HFFc6 (cell line): ENCODE results near the gene EPB41L2. TPM values are rescaled to one million over a fixed set of nuclear protein-coding genes. Genes with fewer than 3 reads are reported as not detected.
"Not testable (repeated sequence)": the region's sequence is repeated elsewhere in the genome, so short reads cannot be mapped to it uniquely, and the experiment has no call there.

Experiments
- DNase-seq: peaks from one replicate; pipeline ENCODE4 v3.0.0-alpha.2; 2018
- H3K27ac Mint-ChIP-seq: 2 replicates; pipeline ENCODE4 v1.8.0; 2020; ENCODE audit warnings: mild to moderate bottlenecking, mixed read lengths
- H3K27me3 Mint-ChIP-seq: 2 replicates; pipeline ENCODE4 v1.8.0; 2021; ENCODE audit warnings: mild to moderate bottlenecking, moderate library complexity, mixed read lengths; ENCODE audit not compliant: insufficient read depth
- H3K36me3 Mint-ChIP-seq: 2 replicates; pipeline ENCODE4 v1.8.0; 2021; ENCODE audit warnings: low read depth, mixed read lengths
- H3K4me1 Mint-ChIP-seq: 2 replicates; pipeline ENCODE4 v1.8.0; 2020; ENCODE audit warnings: low read depth, mixed read lengths
- H3K4me3 Mint-ChIP-seq: 2 replicates; pipeline ENCODE4 v1.8.0; 2020; ENCODE audit warnings: mild to moderate bottlenecking, moderate library complexity, mixed read lengths
- H3K9me3 Mint-ChIP-seq: 2 replicates; pipeline ENCODE4 v1.8.0; 2020; ENCODE audit warnings: mild to moderate bottlenecking, mixed read lengths
- total RNA-seq, 6 experiments: library from RNA; stranded (reverse); fragmentation: NEBNext Ultra II Directional; extraction: Animal tissue kit (Norgen Biotek cat#: 25700); gene quantifications; 2 replicates in 1 of 6; 3 replicates in 5 of 6; pipeline ENCODE4 v1.2.3, GENCODE V29; 2021
- TF ChIP-seq, protein P1 (sequence below): fragments of 200-600 bp; sonication (generic); IDR thresholded peaks from 2 replicates; pipeline ENCODE4 v1.5.0; 2021; ENCODE audit warnings: antibody characterized with exemption, mild to moderate bottlenecking

The EPB41L2 gene
- total RNA-seq, 6 experiments from 2014 or later = 39.3 to 73.8 (median 60.7) TPM

DNA sequence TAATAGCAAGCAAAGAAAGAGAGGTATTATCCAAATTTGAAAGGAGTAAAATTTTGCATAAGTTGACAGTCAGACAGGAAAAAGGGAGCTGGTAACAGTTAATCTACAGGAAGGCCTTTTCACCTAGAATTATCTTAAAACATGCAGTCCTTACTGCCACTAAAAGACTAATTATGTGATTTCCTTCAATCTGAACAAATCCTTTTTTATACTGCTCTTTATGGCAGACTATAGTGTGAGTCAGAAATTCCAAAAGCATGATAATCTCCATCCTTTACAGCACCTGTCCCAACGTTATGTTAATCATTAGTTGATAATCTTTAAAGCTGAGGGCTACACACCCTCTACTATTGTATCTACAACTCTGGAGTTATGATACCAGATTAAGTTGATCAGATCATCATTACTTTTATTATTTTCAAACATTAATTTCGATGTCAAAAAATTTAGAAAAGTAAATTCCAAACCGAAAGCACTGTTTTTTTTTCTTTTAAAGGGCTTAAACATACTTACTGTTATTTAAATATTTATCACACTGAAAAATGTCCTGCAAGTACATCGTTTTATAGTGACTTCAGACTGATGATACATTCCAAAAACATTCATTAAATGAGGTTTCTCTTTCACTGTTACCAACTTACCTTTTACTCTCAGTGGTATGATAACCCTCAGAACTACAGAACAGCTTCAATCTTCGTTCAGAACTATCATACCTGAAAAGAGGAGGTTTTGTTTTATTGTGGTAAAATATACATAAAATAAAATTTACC is 39.1 kb upstream of the EPB41L2 start:
- peak; percentile 5 for DNase-seq
- Mint-ChIP-seq H3K9me3 (peaks cover 6% of the 10 kb centered on the region; the same call in 1 of the 2 replicates), H3K4me1 (peaks cover 31% of the 10 kb centered on the region), H3K27ac (no peak overlapping the region), H3K4me3 (peak overlapping the region; percentile 37; the same call in 1 of the 2 replicates), H3K36me3 (no peaks in the 10 kb centered on the region), H3K27me3 (no peaks in the 10 kb centered on the region; the same call in none of the 2 replicates)
- TF ChIP-seq, protein P1, sequence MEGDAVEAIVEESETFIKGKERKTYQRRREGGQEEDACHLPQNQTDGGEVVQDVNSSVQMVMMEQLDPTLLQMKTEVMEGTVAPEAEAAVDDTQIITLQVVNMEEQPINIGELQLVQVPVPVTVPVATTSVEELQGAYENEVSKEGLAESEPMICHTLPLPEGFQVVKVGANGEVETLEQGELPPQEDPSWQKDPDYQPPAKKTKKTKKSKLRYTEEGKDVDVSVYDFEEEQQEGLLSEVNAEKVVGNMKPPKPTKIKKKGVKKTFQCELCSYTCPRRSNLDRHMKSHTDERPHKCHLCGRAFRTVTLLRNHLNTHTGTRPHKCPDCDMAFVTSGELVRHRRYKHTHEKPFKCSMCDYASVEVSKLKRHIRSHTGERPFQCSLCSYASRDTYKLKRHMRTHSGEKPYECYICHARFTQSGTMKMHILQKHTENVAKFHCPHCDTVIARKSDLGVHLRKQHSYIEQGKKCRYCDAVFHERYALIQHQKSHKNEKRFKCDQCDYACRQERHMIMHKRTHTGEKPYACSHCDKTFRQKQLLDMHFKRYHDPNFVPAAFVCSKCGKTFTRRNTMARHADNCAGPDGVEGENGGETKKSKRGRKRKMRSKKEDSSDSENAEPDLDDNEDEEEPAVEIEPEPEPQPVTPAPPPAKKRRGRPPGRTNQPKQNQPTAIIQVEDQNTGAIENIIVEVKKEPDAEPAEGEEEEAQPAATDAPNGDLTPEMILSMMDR = no peak

DNA sequence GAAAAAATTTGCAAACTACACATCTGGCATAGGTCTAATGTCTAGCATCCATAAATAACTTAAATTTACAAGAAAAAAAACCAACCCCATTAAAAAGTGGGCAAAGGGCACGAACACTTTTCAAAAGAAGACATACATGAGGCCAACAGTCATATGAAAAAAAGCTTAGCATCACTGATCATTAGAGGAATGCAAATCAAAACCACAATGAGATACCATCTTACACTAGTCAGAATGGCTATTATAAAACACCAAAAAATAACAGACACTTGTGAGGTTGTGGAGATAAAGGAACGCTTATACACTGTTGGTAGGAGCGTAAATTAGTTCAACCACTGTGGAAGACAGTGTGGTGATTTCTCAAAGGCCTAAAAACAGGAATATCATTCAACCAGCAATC is 33.7 kb upstream of the EPB41L2 start:
- Mint-ChIP-seq H3K4me1 (peaks cover 10% of the 10 kb centered on the region), H3K27ac (no peak overlapping the region), H3K9me3 (peaks cover 20% of the 10 kb centered on the region), H3K36me3 (peaks cover under 1% of the 10 kb centered on the region; the same call in 1 of the 2 replicates), H3K4me3 (no peak overlapping the region), H3K27me3 (peaks cover 8% of the 10 kb centered on the region)
- TF ChIP-seq, protein P1 = no peak
- no peak for DNase-seq

DNA sequence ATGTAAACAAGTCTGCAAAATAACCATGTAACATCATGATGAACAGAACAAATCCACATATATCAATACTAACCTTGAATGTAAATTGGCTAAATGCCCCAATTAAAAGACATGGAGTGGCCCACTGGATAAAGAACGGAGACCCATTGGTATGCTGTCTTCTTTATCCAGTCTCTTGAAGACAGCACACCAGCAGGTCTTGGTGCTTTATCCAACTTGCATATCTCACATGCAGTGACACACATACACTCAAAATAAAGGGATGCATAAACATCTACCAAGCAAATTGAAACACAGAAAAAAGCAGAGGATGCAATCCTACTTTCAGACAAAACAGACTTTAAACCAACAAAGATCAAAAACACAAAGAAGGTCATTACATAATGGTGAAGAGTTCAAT is 30.3 kb upstream of the EPB41L2 start:
- Mint-ChIP-seq H3K9me3 (peaks cover 18% of the 10 kb centered on the region), H3K27ac (no peak overlapping the region), H3K36me3 (peaks cover 10% of the 10 kb centered on the region; the same call in 1 of the 2 replicates), H3K4me1 (no peaks in the 10 kb centered on the region), H3K27me3 (peaks cover 14% of the 10 kb centered on the region), H3K4me3 (no peak overlapping the region)
- no peak for DNase-seq
- TF ChIP-seq, protein P1 = no peak

DNA sequence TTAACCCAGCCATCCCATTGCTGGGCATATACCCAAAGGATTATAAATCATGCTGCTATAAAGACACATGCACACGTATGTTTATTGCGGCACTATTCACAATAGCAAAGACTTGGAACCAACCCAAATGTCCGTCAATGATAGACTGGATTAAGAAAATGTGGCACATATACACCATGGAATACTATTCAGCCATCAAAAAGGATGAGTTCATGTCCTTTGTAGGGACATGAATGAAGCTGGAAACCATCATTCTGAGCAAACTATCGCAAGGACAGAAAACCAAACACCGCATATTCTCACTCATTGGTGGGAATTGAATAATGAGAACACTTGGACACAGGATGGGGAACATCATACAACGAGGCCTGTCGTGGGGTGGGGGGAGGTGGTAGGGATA is 28.9 kb upstream of the EPB41L2 start:
- peaks cover 22% of the 10 kb centered on the region for H3K9me3 Mint-ChIP-seq

DNA sequence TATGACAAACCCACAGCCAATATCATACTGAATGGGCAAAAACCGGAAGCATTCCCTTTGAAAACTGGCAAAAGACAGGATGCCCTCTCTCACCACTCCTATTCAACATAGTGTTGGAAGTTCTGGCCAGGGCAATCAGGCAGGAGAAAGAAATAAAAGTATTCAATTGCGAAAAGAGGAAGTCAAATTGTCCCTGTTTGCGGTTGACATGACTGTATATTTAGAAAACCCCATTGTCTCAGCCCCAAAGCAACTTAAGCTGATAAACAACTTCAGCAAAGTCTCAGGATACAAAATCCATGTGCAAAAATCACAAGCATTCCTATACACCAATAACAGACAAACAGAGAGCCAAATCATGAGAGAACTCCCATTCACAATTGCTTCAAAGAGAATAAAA is 27.3 kb upstream of the EPB41L2 start:
- H3K36me3 Mint-ChIP-seq = peaks cover 19% of the 10 kb centered on the region
- not testable (repeated sequence) for DNase-seq, H3K27ac Mint-ChIP-seq, H3K4me3 Mint-ChIP-seq, H3K4me1 Mint-ChIP-seq
- peaks cover 12% of the 10 kb centered on the region for H3K27me3 Mint-ChIP-seq
- H3K9me3 Mint-ChIP-seq = peaks cover 31% of the 10 kb centered on the region

More for the DNA sequence above, 28.9 kb upstream of the EPB41L2 start:
- not testable (repeated sequence) for H3K27ac Mint-ChIP-seq, H3K4me3 Mint-ChIP-seq, DNase-seq, H3K4me1 Mint-ChIP-seq
- H3K36me3 Mint-ChIP-seq = peaks cover 14% of the 10 kb centered on the region; the same call in 1 of the 2 replicates
- H3K27me3 Mint-ChIP-seq = peaks cover 17% of the 10 kb centered on the region

DNA sequence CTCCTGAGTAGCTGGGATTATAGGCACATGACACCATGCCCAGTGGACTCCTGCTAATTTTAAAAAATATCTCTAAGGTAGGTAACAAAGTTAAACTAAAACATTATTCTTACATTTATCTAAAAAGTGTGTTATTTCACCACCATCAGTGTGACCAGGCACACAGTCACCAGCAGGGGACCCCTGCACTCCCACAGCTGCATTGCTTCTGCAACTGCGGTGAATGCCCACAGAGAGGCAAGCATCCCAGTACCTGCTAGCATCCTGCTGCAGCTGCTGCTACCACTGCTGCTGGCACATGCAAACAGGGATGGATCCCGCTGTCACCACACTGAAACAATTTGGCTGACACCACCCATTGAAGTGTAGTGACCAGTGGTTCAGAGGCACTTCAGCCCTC is 21.9 kb upstream of the EPB41L2 start:
- H3K27me3 Mint-ChIP-seq = peaks cover 6% of the 10 kb centered on the region
- peaks cover 9% of the 10 kb centered on the region for H3K36me3 Mint-ChIP-seq
- H3K9me3 Mint-ChIP-seq = peaks cover 13% of the 10 kb centered on the region
- no peak overlapping the region for H3K27ac Mint-ChIP-seq
- no peak for DNase-seq
- no peak overlapping the region for H3K4me3 Mint-ChIP-seq
- TF ChIP-seq, protein P1 = peak; percentile 38
- H3K4me1 Mint-ChIP-seq = peaks cover 25% of the 10 kb centered on the region
